H1 (cell line): ENCODE data around the gene BTBD7. TPM values are rescaled to one million over a fixed set of nuclear protein-coding genes. Genes with fewer than 3 reads are reported as not detected.

Experiments used
- BACH1 ChIP-seq: IDR thresholded peaks from 2 replicates; pipeline ENCODE4 v1.6.1; 2012; ENCODE audit warnings: low read length, improper control_type of control experiment
- CBX8 ChIP-seq: fragments of 300-800, 300-1000 bp; sonication (generic); IDR thresholded peaks from 2 replicates; pipeline ENCODE4 v1.7.1; 2016; ENCODE audit warnings: low read depth, low read length, borderline replicate concordance
- EGR1 ChIP-seq: IDR thresholded peaks from 2 replicates; pipeline ENCODE4 v1.6.1; 2011; ENCODE audit warnings: low read depth, low read length, borderline replicate concordance
- EP300 ChIP-seq, 2 experiments: IDR thresholded peaks; 1 replicate in 1 of 2; 2 replicates in 1 of 2; pipeline ENCODE4 v1.6.1; 2011 to 2012; ENCODE audit warnings: low read depth in 2 of 2, low read length in 2 of 2, mild to moderate bottlenecking in 2 of 2, borderline replicate concordance in 1 of 2, inconsistent platforms in 1 of 2, moderate library complexity in 1 of 2
- FOSL1 ChIP-seq: IDR thresholded peaks from 2 replicates; pipeline ENCODE4 v1.6.1; 2011; ENCODE audit warnings: mild to moderate bottlenecking, low read depth, low read length, moderate library complexity; ENCODE audit not compliant: insufficient read depth
- GTF2F1 ChIP-seq: IDR thresholded peaks from 2 replicates; pipeline ENCODE4 v1.6.1; 2012; ENCODE audit warnings: low read depth, low read length, improper control_type of control experiment, borderline replicate concordance
- JUN ChIP-seq: IDR thresholded peaks from 2 replicates; pipeline ENCODE4 v1.6.1; 2011; ENCODE audit warnings: low read depth, mild to moderate bottlenecking, improper control_type of control experiment, low read length
- POLR2A ChIP-seq, 2 experiments: IDR thresholded peaks; 1 replicate in 1 of 2; 2 replicates in 1 of 2; pipeline ENCODE4 v1.6.1; 2011; ENCODE audit warnings: low read depth in 2 of 2, low read length in 2 of 2, mild to moderate bottlenecking in 2 of 2; ENCODE audit errors: control extremely low read depth in 1 of 2
- TCF12 ChIP-seq: IDR thresholded peaks from 2 replicates; pipeline ENCODE4 v1.6.1; 2011; ENCODE audit warnings: low read depth, mild to moderate bottlenecking, low read length
- polyA plus RNA-seq, 7 experiments: library from polyadenylated mRNA; depleted of rRNA in 3 of 7; stranded (reverse) in 5 of 7; unstranded in 2 of 7; fragments of >200 nt in 5 of 7; fragments of 200-250 nt in 2 of 7; gene quantifications; 1 replicate in 5 of 7; 2 replicates in 1 of 7; 4 replicates in 1 of 7; pipeline versions ENCODE4 v1.2.1 to v1.2.3, GENCODE V29; 2011 to 2013; ENCODE audit warnings: missing spikeins in 2 of 7, mixed read lengths in 2 of 7
- total RNA-seq: library from RNA; stranded (reverse); fragmentation: NEBNext Ultra II Directional; extraction: Animal tissue kit (Norgen Biotek cat#: 25700); gene quantifications from 2 replicates; pipeline ENCODE4 v1.2.1, GENCODE V29; 2021

BTBD7 gene
- total and polyA plus RNA-seq, 2 of the 8 experiments (the other 6 are each of a cell fraction or from before 2014, with no cell fraction given) = 12.1 to 46.1 TPM

DNA sequence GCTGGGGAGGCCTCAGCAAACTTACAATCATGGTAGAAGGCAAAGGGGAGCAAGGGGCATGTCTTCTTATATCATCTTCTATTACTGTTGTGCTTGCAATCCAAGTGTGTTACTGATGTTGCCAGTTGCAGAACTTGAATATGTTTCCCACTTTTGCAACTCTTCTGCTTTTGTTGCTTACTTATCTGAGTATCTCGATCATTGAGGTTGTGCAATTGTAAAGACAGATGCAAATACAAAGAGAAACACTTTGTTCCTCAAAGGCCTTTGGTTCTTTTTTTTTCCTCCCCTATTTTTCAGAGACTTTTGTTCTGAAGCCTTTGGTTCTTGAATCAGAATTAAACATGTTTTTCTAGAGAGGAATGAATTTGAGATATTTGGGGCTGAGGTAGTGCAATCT is 10.4 kb upstream of the BTBD7 start (continued):
- TF ChIP-seq TCF12 = no peak
- no peak for TF ChIP-seq GTF2F1
- no peak for TF ChIP-seq EP300 (IDR thresholded peaks at IDR 0.05; ENCODE audit: borderline replicate concordance in 1 of 2, low read depth in 2 of 2, low read length in 2 of 2)
- no peak for TF ChIP-seq CBX8
- TF ChIP-seq EGR1 = no peak
- no peak for TF ChIP-seq JUN
- TF ChIP-seq POLR2A (IDR thresholded peaks at IDR 0.05; ENCODE audit: control extremely low read depth in 1 of 2, low read depth in 2 of 2, low read length in 2 of 2) = no peak
- no peak for TF ChIP-seq FOSL1
- TF ChIP-seq BACH1 = no peak
